Caki2 (cell line): ENCODE data around the gene CTDNEP1. TPM values are rescaled to one million over a fixed set of nuclear protein-coding genes. Genes with fewer than 3 reads are reported as not detected.
A peak's percentile ranks its signal among the peaks of the same experiment; 100 is the strongest.

Source experiments
- DNase-seq: peaks from one replicate; pipeline ENCODE4 v3.0.0-alpha.2; 2015; ENCODE audit warnings: low read depth
- in situ Hi-C: cut with HindIII; loops from 2 replicates; pipeline ENCODE4 v1.10.0; 2016; ENCODE audit warnings: low sequenced_read_pairs, low pct_unique_long_range_greater_than_20kb, mixed read lengths
- total RNA-seq: library from RNA; depleted of rRNA; stranded (reverse); fragments of >200 nt; shearing (Covaris generic); gene quantifications from 2 replicates; pipeline ENCODE4 v1.2.3, GENCODE V29; 2014; ENCODE audit warnings: low replicate concordance; rRNA removed

The CTDNEP1 gene
- 9.6 and 19.0 TPM in 2 replicates for total RNA-seq

GRCh38 chr17:7251661-7252175 is at the start of gene CTDNEP1:
Gene CTDNEP1, minus strand, starts transcription at chr17:7251734. Its CDS starts 438 bp downstream, at chr17:7251296.
- DNase-seq = peak; percentile 98
- in situ Hi-C loops = no loop called here

- in situ Hi-C loops = no loop called here
- peak; percentile 70 for DNase-seq
These were observed 44.8 kb upstream of the CTDNEP1 start for GRCh38 chr17:7296189-7296861.

GRCh38 chr17:7295230-7296180 is 44.0 kb upstream of the CTDNEP1 start:
- DNase-seq = no peak
- in situ Hi-C loops = no loop called here

DNA sequence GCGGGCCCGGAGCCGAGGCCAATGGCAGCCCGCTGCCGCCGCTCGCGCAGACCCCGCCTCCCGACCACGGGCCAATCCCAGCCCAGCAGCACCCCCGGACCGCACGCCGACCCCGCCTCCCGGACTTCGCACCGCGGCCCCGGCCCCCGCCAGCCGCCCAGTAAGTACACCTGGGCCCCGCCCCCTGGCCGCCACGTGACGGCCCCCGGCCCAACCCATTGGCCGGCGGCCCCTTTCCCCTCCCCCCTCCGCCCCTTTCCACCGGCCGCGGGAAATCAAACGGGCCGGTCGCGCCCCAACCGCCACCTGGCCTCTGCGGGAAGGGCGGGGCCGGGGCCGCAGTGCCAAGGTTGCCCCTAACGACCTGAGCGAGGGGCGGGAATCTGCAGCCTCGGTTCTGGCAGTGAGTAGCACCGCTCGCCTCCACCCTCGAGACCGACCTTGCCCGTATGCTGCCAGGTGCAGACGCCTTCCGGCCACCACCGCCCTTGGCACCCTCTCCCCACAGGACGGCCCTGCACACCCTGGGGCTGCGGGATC is 43.1 kb upstream of the CTDNEP1 start, which contains the start of gene YBX2:
Gene YBX2 (minus strand): TSS at position 26 of the 540 bp plus-strand sequence. CDS start 139 bp downstream, outside the sequence.
- in situ Hi-C loops = no loop called here
- peak; percentile 58 for DNase-seq

DNA sequence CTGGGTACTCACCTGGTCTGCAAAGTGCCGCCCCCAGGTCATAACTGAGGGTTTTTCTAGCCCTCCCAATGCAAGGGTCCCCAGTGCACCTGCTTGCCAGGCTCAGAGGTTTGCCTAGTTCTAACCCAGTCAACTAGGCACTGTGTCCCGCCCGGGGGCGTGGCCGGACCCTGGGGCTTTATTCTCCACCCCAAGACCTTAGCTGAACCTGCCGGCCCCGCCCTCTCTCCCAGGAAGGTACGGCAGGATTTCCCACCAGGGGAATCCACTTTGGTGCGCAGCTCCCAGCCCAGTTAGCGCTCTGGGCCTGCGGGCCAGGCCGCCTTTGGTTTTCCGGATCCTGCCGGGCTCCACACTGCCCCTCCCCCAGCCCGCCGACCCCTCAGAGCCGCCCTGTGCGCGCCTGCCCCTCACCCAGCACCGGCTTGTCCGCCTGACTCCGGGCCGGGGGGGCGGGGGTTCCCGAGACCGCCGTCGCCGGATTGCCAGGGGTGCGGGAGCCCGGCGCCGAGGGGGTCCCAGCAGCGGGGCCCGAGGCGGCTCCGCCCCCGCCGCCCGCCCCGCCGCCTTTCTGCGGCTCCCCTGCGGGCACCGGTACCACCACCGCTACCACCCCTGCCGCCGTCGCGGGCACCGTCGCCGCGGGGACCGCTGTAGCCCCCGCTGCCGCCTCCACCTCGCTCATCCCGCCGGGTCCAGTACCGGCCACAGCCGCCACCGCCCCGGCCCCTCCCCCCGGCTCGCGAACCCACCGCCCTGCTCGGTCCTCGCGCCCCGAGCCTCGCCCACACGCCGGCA is 42.5 kb upstream of the CTDNEP1 start:
- in situ Hi-C loops = no loop called here
- DNase-seq = no peak

- no peak for DNase-seq
These were observed 41.6 kb upstream of the CTDNEP1 start for GRCh38 chr17:7293159-7293558.

DNA sequence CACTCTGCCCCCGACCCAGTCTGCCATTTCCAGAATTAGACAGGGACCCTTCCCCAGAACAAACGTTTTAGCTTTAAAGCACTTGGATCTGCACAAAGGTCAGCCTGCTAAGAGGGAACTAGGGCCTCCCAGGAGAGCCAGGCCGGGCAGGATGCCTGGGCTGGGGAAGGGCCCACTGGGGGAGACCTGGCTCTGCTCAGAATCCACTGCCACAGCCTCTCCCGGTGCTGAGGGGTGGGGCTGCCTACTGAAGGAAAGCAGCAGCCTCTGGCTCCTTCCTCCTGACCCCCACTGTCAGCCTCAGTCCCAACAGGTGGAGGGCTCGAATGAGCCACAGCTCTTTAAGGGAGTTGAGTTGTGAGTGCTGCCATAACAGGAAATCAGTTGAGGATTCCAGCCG is 41.2 kb upstream of the CTDNEP1 start:
- no peak for DNase-seq
- in situ Hi-C loops = no loop called here

More at GRCh38 chr17:7293159-7293558, 41.6 kb upstream of the CTDNEP1 start:
- in situ Hi-C loops = no loop called here

DNA sequence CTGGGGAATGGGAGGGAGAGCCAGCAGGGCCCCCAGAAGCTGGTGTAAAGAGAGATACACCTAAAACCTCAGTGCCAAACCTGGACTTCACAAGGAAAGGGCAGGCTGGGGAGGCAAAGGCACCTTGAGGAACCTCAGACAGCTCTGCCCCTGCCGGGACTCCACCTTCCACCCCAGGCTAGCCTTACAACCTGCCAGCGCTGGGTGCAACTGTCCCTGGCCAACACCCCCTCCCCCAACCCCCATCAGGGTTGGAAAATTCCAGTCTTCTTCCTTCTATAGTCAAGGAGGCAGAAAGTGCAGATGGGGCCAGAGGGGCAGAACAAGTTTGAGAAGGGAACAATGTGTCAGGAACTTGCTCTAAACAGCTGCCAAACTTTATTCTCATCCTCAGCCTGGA is 40.7 kb upstream of the CTDNEP1 start:
- in situ Hi-C loops = no loop called here
- DNase-seq = no peak

DNA sequence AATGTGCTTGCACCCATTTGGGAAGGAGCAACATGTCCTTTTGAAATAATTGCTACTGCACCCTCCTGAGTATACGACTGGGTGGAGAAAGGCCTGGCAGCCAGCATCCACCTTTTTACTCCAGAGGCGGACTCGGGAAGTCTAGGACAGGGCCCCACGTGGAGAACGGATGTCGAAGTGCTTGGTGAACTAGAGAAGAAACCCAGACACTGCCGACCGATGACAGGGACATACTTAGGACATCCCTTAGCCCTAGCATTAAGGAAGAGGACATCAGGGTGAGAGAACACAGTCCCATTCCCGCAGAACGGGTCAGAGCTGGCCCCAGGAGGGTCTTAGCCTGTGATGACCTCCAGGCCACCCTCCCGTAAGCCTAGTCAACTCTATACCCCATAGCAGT is 39.2 kb upstream of the CTDNEP1 start:
- no peak for DNase-seq
- in situ Hi-C loops = no loop called here

GRCh38 chr17:7290166-7290565 is 38.6 kb upstream of the CTDNEP1 start:
- in situ Hi-C loops = no loop called here

GRCh38 chr17:7289256-7290032 is 37.9 kb upstream of the CTDNEP1 start:
- in situ Hi-C loops = no loop called here
- DNase-seq = no peak

More at GRCh38 chr17:7290166-7290565, 38.6 kb upstream of the CTDNEP1 start:
- DNase-seq = no peak

DNA sequence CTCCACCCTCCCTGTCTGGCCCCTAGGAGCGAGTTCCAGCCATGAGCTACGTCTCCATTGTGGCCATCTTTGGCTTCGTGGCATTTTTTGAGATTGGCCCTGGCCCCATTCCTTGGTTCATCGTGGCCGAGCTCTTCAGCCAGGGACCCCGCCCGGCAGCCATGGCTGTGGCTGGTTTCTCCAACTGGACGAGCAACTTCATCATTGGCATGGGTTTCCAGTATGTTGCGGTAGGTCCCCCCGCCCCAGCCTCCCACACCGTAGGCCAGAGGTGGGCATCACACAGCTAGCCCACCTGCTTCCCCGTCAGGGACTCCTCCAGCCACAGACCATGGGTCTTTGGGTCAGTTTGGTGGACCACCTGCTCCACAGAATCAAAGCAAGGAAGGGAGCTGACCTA is 34.1 kb upstream of the CTDNEP1 start:
- DNase-seq = no peak
- in situ Hi-C loops = no loop called here

- no peak for DNase-seq
- in situ Hi-C loops = no loop called here
These were observed 33.4 kb upstream of the CTDNEP1 start for GRCh38 chr17:7284911-7285310.

- in situ Hi-C loops = no loop called here
- no peak for DNase-seq
These were observed 32.1 kb upstream of the CTDNEP1 start for GRCh38 chr17:7283471-7284216.

GRCh38 chr17:7282752-7283321 is 31.3 kb upstream of the CTDNEP1 start:
- no peak for DNase-seq
- in situ Hi-C loops = no loop called here
